K562 (cell line): ENCODE results near the gene GLRA3. TPM values are rescaled to one million over a fixed set of nuclear protein-coding genes. Genes with fewer than 3 reads are reported as not detected.

ENCODE experiments used
- ADNP ChIP-seq: fragments of 200-800 bp; sonication (Bioruptor generic); IDR thresholded peaks from 2 replicates; pipeline ENCODE4 v1.6.1; 2016; ENCODE audit warnings: missing genetic modification characterization, missing compliant biosample characterization
- C11orf30 ChIP-seq: fragments of 450-650 bp; IDR thresholded peaks from 2 replicates; pipeline ENCODE4 v1.6.1; 2016; ENCODE audit warnings: low read depth, mild to moderate bottlenecking
- CBFA2T3 ChIP-seq: fragments of 450-650 bp; IDR thresholded peaks from 2 replicates; pipeline ENCODE4 v1.6.1; 2017
- CBX3 ChIP-seq, 2 experiments: IDR thresholded peaks; 1 replicate in 1 of 2; 2 replicates in 1 of 2; pipeline ENCODE4 v1.6.1; 2012; ENCODE audit warnings: inconsistent platforms in 2 of 2, low read length in 2 of 2, borderline replicate concordance in 1 of 2, control low read depth in 1 of 2
- CEBPG ChIP-seq, 3 experiments: fragments of 200-800 bp in 1 of 3; sonication (Bioruptor generic) in 1 of 3; sonication (generic) in 1 of 3; formaldehyde crosslinking in 1 of 3; IDR thresholded peaks in 2 of 3; conservative IDR thresholded peaks in 1 of 3; 2 replicates each; pipeline versions ENCODE4 v1.6.1 to v1.8.0; 2016 to 2022; ENCODE audit warnings: missing compliant biosample characterization in 2 of 3, missing genetic modification characterization in 2 of 3, mild to moderate bottlenecking in 1 of 3, missing genetic modification reagents in 1 of 3
- ELF1 ChIP-seq: fragments of 200-800 bp; sonication (Bioruptor generic); IDR thresholded peaks from 2 replicates; pipeline ENCODE4 v1.6.1; 2016; ENCODE audit warnings: missing genetic modification characterization, missing compliant biosample characterization
- FOSL1 ChIP-seq: fragments of 200-800 bp; sonication (Bioruptor generic); conservative IDR thresholded peaks from 2 replicates; pipeline ENCODE4 v1.6.1; 2016; ENCODE audit warnings: missing genetic modification characterization, missing compliant biosample characterization
- FOXM1 ChIP-seq, 2 experiments: fragments of 450-650 bp in 1 of 2; sonication (generic) in 1 of 2; formaldehyde crosslinking in 1 of 2; IDR thresholded peaks; 2 replicates each; pipeline versions ENCODE4 v1.6.1 to v1.9.0; 2017 to 2022; ENCODE audit warnings: low read depth in 2 of 2, mild to moderate bottlenecking in 2 of 2, missing genetic modification reagents in 1 of 2, moderate library complexity in 1 of 2
- HDAC8 ChIP-seq: fragments of 450-650 bp; IDR thresholded peaks from 2 replicates; pipeline ENCODE4 v1.6.1; 2016; ENCODE audit warnings: mild to moderate bottlenecking, missing genetic modification characterization, moderate library complexity, missing compliant biosample characterization
- HSF4 ChIP-seq: fragments of 250-450 bp; sonication (Bioruptor Pico); IDR thresholded peaks from 2 replicates; pipeline ENCODE4 v2.1.2; 2022; ENCODE audit warnings: mild to moderate bottlenecking, moderate library complexity, borderline replicate concordance
- JUNB ChIP-seq: fragments of 450-650 bp; formaldehyde crosslinking; conservative IDR thresholded peaks from 2 replicates; pipeline ENCODE4 v1.4.0; 2020; ENCODE audit warnings: mild to moderate bottlenecking
- NFRKB ChIP-seq: fragments of 450-650 bp; IDR thresholded peaks from 2 replicates; pipeline ENCODE4 v1.6.1; 2016; ENCODE audit warnings: low read depth
- NR2C2 ChIP-seq, 2 experiments: fragments of 200-800 bp in 1 of 2; sonication (Bioruptor generic) in 1 of 2; sonication (generic) in 1 of 2; formaldehyde crosslinking in 1 of 2; IDR thresholded peaks; 2 replicates each; pipeline versions ENCODE4 v1.6.1 to v1.8.0; 2016 to 2022; ENCODE audit warnings: mild to moderate bottlenecking in 1 of 2, missing compliant biosample characterization in 1 of 2, missing genetic modification characterization in 1 of 2, missing genetic modification reagents in 1 of 2
- SOX6 ChIP-seq: fragments of 450-650 bp; IDR thresholded peaks from 2 replicates; pipeline ENCODE4 v1.6.1; 2014; ENCODE audit warnings: mild to moderate bottlenecking
- TFAM ChIP-seq: fragments of 250-450 bp; sonication (Bioruptor Pico); conservative IDR thresholded peaks from 2 replicates; pipeline ENCODE4 v1.5.0; 2021; ENCODE audit warnings: mild to moderate bottlenecking, moderate library complexity
- ZEB2 ChIP-seq: fragments of 450-650 bp; IDR thresholded peaks from 2 replicates; pipeline ENCODE4 v1.6.1; 2016
- ZNF311 ChIP-seq: fragments of 250-450 bp; sonication (Bioruptor Pico); IDR thresholded peaks from 2 replicates; pipeline ENCODE4 v1.4.0; 2020; ENCODE audit warnings: mild to moderate bottlenecking, moderate library complexity
- ZNF699 ChIP-seq: fragments of 250-450 bp; sonication (Bioruptor Pico); IDR thresholded peaks from 2 replicates; pipeline ENCODE4 v1.8.0; 2021; ENCODE audit warnings: mild to moderate bottlenecking, moderate library complexity; ENCODE audit not compliant: insufficient replicate concordance
- polyA plus RNA-seq, 8 experiments: library from polyadenylated mRNA; depleted of rRNA in 4 of 8; stranded (reverse) in 5 of 8; unstranded in 3 of 8; fragments of >200 nt; fragmentation: Nextera tagmentation in 2 of 8; fragmentation: Illumina TruSeq in 1 of 8; extraction: Ambion mirVana in 2 of 8; extraction: Trizol in 1 of 8; gene quantifications; 2 replicates each; pipeline versions ENCODE4 v1.2.1 to v1.2.3, GENCODE V29; 2011 to 2014; ENCODE audit warnings: inconsistent platforms in 1 of 8, missing spikeins in 1 of 8
- total RNA-seq, 7 experiments: library from RNA; depleted of rRNA in 6 of 7; stranded (reverse); fragments of >200 nt in 6 of 7; fragmentation: Illumina TruSeq in 2 of 7; extraction: Trizol in 2 of 7; gene quantifications; 2 replicates each; pipeline versions ENCODE4 v1.2.1 to v1.2.3, GENCODE V29; 2011 to 2021; ENCODE audit warnings: low replicate concordance in 1 of 7
- TF ChIP-seq, protein P1 (sequence below): sonication (generic); formaldehyde crosslinking; IDR thresholded peaks from 2 replicates; pipeline ENCODE4 v1.8.1; 2023; ENCODE audit warnings: mild to moderate bottlenecking, missing genetic modification reagents, moderate library complexity
- TF ChIP-seq, protein P2 (sequence below): conservative IDR thresholded peaks from 2 replicates; pipeline ENCODE4 v1.6.1; 2011; ENCODE audit warnings: low read depth, mild to moderate bottlenecking, low read length; ENCODE audit not compliant: control insufficient read depth
- TF ChIP-seq, protein P3 (sequence below): fragments of 450-650 bp; IDR thresholded peaks from 2 replicates; pipeline ENCODE4 v1.6.1; 2016
- TF ChIP-seq, protein P4 (sequence below): fragments of 200-800 bp; sonication (Bioruptor generic); IDR thresholded peaks from 2 replicates; pipeline ENCODE4 v1.6.1; 2017; ENCODE audit warnings: missing genetic modification characterization, missing compliant biosample characterization

The GLRA3 gene
- total and polyA plus RNA-seq, 9 of the 15 experiments (the other 6 are each of a cell fraction or from before 2014, with no cell fraction given): 0.06 to 0.14 (median 0.08) TPM; not detected in 2

DNA sequence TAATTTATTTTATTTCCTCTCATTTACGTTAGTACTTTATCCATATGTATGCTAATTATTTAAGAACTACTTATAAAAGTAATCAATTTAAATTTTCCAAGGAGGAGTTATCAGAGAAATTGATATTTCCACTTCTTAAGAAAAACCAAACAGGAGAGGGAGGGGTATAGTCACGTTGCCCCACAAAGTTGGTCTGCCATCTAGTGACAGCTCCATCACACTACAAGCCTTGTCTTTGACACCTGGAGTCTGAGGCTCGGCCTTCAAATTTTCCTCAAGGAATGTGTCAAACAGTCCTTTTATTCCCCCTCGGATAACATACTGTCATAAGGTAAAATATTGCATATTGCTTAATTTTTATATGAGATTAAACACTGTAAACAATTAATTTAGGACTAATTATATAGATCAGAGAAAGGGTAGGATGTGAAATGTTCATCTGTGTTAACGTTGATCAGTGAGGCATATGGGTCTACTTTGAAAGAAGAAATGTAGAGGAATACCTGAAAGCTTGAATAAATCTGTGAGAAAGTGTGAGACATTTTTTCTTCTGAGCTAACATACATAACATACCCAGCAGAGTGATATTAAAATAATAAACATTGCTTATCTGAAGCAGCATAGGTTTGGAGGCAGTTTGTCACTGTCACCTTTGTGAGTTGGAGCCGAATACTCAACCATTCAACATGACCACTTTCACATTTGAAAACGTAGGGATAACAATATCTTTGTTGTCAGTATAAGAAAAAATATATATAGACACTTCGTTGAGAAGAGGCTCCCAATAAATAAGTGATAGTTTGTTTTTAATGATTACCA, 114.4 kb downstream of the GLRA3 start (continued):
- TF ChIP-seq HDAC8 (no peak), CBFA2T3 (0 out of 2 replicates have a peak, but pooled peaks have one; percentile 7), ZEB2 (no peak), ELF1 (tag) (0 out of 2 replicates have a peak, but pooled peaks have one; percentile 27), C11orf30 (no peak), ADNP (tag) (no peak), NR2C2 (CRISPR knock-in tag; IDR thresholded peaks at IDR 0.05) (no peak), NR2C2 (tag; IDR thresholded peaks at IDR 0.05) (no peak), JUNB (CRISPR knock-in tag) (no peak), NFRKB (no peak), ZNF699 (CRISPR knock-in tag) (no peak), ZNF311 (CRISPR knock-in tag) (no peak), FOXM1 (IDR thresholded peaks at IDR 0.05; ENCODE audit: low read depth) (0 out of 2 replicates have a peak, but pooled peaks have one; percentile 6), FOXM1 (CRISPR knock-in tag; IDR thresholded peaks at IDR 0.05; ENCODE audit: low read depth) (no peak), HSF4 (CRISPR knock-in tag) (no peak), CBX3 (IDR thresholded peaks at IDR 0.05; ENCODE audit: borderline replicate concordance in 1 of 2, low read length in 2 of 2) (peak in 1 of 2 experiments; percentile 60; a peak in 1 of 3 replicates), TFAM (CRISPR knock-in tag) (no peak), CEBPG (CRISPR knock-in tag; IDR thresholded peaks at IDR 0.05) (no peak), CEBPG (tag; conservative IDR thresholded peaks at IDR 0.05 in 1 of 2, IDR thresholded peaks at IDR 0.05 in 1 of 2) (no peak), SOX6 (no peak), FOSL1 (peak; percentile 37; the same call in 1 of the 2 replicates)
- TF ChIP-seq, protein P1, sequence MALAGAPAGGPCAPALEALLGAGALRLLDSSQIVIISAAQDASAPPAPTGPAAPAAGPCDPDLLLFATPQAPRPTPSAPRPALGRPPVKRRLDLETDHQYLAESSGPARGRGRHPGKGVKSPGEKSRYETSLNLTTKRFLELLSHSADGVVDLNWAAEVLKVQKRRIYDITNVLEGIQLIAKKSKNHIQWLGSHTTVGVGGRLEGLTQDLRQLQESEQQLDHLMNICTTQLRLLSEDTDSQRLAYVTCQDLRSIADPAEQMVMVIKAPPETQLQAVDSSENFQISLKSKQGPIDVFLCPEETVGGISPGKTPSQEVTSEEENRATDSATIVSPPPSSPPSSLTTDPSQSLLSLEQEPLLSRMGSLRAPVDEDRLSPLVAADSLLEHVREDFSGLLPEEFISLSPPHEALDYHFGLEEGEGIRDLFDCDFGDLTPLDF (CRISPR knock-in tag): no peak
- TF ChIP-seq, protein P2, sequence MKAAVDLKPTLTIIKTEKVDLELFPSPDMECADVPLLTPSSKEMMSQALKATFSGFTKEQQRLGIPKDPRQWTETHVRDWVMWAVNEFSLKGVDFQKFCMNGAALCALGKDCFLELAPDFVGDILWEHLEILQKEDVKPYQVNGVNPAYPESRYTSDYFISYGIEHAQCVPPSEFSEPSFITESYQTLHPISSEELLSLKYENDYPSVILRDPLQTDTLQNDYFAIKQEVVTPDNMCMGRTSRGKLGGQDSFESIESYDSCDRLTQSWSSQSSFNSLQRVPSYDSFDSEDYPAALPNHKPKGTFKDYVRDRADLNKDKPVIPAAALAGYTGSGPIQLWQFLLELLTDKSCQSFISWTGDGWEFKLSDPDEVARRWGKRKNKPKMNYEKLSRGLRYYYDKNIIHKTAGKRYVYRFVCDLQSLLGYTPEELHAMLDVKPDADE: no peak
- TF ChIP-seq, protein P3, sequence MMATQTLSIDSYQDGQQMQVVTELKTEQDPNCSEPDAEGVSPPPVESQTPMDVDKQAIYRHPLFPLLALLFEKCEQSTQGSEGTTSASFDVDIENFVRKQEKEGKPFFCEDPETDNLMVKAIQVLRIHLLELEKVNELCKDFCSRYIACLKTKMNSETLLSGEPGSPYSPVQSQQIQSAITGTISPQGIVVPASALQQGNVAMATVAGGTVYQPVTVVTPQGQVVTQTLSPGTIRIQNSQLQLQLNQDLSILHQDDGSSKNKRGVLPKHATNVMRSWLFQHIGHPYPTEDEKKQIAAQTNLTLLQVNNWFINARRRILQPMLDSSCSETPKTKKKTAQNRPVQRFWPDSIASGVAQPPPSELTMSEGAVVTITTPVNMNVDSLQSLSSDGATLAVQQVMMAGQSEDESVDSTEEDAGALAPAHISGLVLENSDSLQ: peak; percentile 68
- TF ChIP-seq, protein P4, sequence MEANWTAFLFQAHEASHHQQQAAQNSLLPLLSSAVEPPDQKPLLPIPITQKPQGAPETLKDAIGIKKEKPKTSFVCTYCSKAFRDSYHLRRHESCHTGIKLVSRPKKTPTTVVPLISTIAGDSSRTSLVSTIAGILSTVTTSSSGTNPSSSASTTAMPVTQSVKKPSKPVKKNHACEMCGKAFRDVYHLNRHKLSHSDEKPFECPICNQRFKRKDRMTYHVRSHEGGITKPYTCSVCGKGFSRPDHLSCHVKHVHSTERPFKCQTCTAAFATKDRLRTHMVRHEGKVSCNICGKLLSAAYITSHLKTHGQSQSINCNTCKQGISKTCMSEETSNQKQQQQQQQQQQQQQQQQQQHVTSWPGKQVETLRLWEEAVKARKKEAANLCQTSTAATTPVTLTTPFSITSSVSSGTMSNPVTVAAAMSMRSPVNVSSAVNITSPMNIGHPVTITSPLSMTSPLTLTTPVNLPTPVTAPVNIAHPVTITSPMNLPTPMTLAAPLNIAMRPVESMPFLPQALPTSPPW (CRISPR knock-in tag): peak; percentile 89
